IMR-90 (cell line): ENCODE results near the gene NME7. TPM values are rescaled to one million over a fixed set of nuclear protein-coding genes. Genes with fewer than 3 reads are reported as not detected.

Experiments used
- ATAC-seq: fragments of 200-7000 bp; cut with Tn5 transposase; 2 replicates; pipeline ENCODE4 v1.9.1; 2020; ENCODE audit warnings: low read depth, mild to moderate bottlenecking, moderate library complexity
- BruUV-seq: library from RNA; stranded (reverse); fragments of 400-500 nt; replicated peaks from 2 replicates; lab custom pipeline; 2021; lab: Mats Ljungman, UMichigan
- CTCF ChIA-PET: fragments of 300-600 bp; formaldehyde crosslinking; extraction: SDS; loops from one replicate; lab custom pipeline; 2021; ENCODE audit warnings: antibody characterized with exemption; lab: Yijun Ruan, JAX
- POLR2A ChIA-PET: fragments of 300-600 bp; sonication (Branson Sonifier 250); formaldehyde crosslinking; loops from one replicate; lab custom pipeline; 2022; ENCODE audit warnings: antibody characterized with exemption; ENCODE audit not compliant: unreplicated experiment; lab: Charles Lee
- DNase-seq: peaks from one replicate; pipeline ENCODE4 v3.0.0; 2013
- H2AFZ ChIP-seq: replicated peaks from 2 replicates; pipeline ENCODE3; 2013; ENCODE audit warnings: low read length, mild to moderate bottlenecking; ENCODE audit not compliant: poor library complexity
- H2AK5ac ChIP-seq: 2 replicates; pipeline ENCODE4 v1.6.1; 2013; ENCODE audit warnings: low read depth, low read length, inconsistent platforms
- H2AK9ac ChIP-seq: replicated peaks from 2 replicates; pipeline ENCODE3; 2013; ENCODE audit warnings: mild to moderate bottlenecking, low read depth, low read length, moderate library complexity; ENCODE audit not compliant: poor library complexity
- H2BK120ac ChIP-seq: 2 replicates; pipeline ENCODE4 v1.6.1; 2013; ENCODE audit warnings: low read depth, low read length, inconsistent platforms
- H2BK15ac ChIP-seq: 3 replicates; pipeline ENCODE4 v1.6.1; 2013; ENCODE audit warnings: low read depth, low read length, inconsistent platforms
- H2BK20ac ChIP-seq: 2 replicates; pipeline ENCODE4 v1.6.1; 2013; ENCODE audit warnings: low read depth, mild to moderate bottlenecking, inconsistent platforms, low read length, moderate library complexity
- H2BK5ac ChIP-seq: 2 replicates; pipeline ENCODE4 v1.6.1; 2013; ENCODE audit warnings: mild to moderate bottlenecking, low read depth, low read length, inconsistent platforms; ENCODE audit not compliant: poor library complexity, severe bottlenecking
- H3K14ac ChIP-seq: replicated peaks from 2 replicates; pipeline ENCODE4 v1.6.1; 2013; ENCODE audit warnings: low read depth, low read length, inconsistent platforms
- H3K18ac ChIP-seq: 2 replicates; pipeline ENCODE4 v1.6.1; 2013; ENCODE audit warnings: low read depth, low read length, control low read depth
- H3K23ac ChIP-seq: 2 replicates; pipeline ENCODE4 v1.6.1; 2013; ENCODE audit warnings: low read depth, low read length, inconsistent platforms
- H3K27ac ChIP-seq: 2 replicates; pipeline ENCODE4 v1.5.1; 2013; ENCODE audit warnings: mild to moderate bottlenecking, control low read depth, low read length; ENCODE audit not compliant: insufficient read depth
- H3K27me3 ChIP-seq: 2 replicates; pipeline ENCODE4 v1.6.1; 2013; ENCODE audit warnings: low read length; ENCODE audit not compliant: control insufficient read depth, insufficient read depth
- H3K36me3 ChIP-seq: 2 replicates; pipeline ENCODE4 v1.6.1; 2013; ENCODE audit warnings: low read length, mixed read lengths; ENCODE audit not compliant: control insufficient read depth, insufficient read depth
- H3K4ac ChIP-seq: 2 replicates; pipeline ENCODE4 v1.6.1; 2013; ENCODE audit warnings: low read depth, low read length, inconsistent platforms
- H3K4me1 ChIP-seq: 2 replicates; pipeline ENCODE4 v1.6.1; 2013; ENCODE audit warnings: low read length, mixed read lengths; ENCODE audit not compliant: control insufficient read depth, insufficient read depth
- H3K4me2 ChIP-seq: 2 replicates; pipeline ENCODE4 v1.6.1; 2013; ENCODE audit warnings: low read depth, mild to moderate bottlenecking, control low read depth, low read length, moderate library complexity
- H3K4me3 ChIP-seq: 2 replicates; pipeline ENCODE4 v1.5.1; 2013; ENCODE audit warnings: low read depth, mild to moderate bottlenecking, control low read depth, low read length, moderate library complexity; ENCODE audit not compliant: insufficient read depth
- H3K56ac ChIP-seq: 2 replicates; pipeline ENCODE4 v1.6.1; 2013; ENCODE audit warnings: low read length, inconsistent platforms; ENCODE audit not compliant: insufficient read depth; ENCODE audit errors: extremely low read depth
- H3K79me1 ChIP-seq, 2 experiments: 2 replicates each; pipeline ENCODE4 v1.6.1; 2013; ENCODE audit warnings: low read length in 2 of 2, inconsistent platforms in 1 of 2, low read depth in 1 of 2
- H3K9ac ChIP-seq: 2 replicates; pipeline ENCODE4 v1.6.1; 2013; ENCODE audit warnings: low read depth, low read length, control low read depth
- H3K9me1 ChIP-seq: 2 replicates; pipeline ENCODE4 v1.6.1; 2013; ENCODE audit warnings: low read length, inconsistent platforms; ENCODE audit not compliant: insufficient read depth
- H3K9me3 ChIP-seq: 2 replicates; pipeline ENCODE4 v1.6.1; 2013; ENCODE audit warnings: low read length; ENCODE audit not compliant: control insufficient read depth, insufficient read depth
- H4K20me1 ChIP-seq: 2 replicates; pipeline ENCODE4 v1.6.1; 2013; ENCODE audit warnings: low read length, inconsistent platforms; ENCODE audit not compliant: insufficient read depth
- H4K5ac ChIP-seq: 2 replicates; pipeline ENCODE4 v1.6.1; 2013; ENCODE audit warnings: mild to moderate bottlenecking, low read depth, low read length, control low read depth
- H4K8ac ChIP-seq, 2 experiments: 2 replicates each; pipeline ENCODE4 v1.6.1; 2013; ENCODE audit warnings: low read depth in 2 of 2, low read length in 2 of 2, control low read depth in 1 of 2, inconsistent platforms in 1 of 2
- H4K91ac ChIP-seq: 2 replicates; pipeline ENCODE4 v1.6.1; 2013; ENCODE audit warnings: low read depth, low read length, inconsistent platforms; ENCODE audit not compliant: insufficient read depth
- BHLHE40 ChIP-seq: fragments of 150-350 bp; IDR thresholded peaks from 2 replicates; pipeline ENCODE4 v1.6.1; 2016; ENCODE audit warnings: mild to moderate bottlenecking, low read depth, low read length
- CEBPB ChIP-seq: IDR thresholded peaks from 2 replicates; pipeline ENCODE4 v1.6.1; 2012; ENCODE audit warnings: low read depth, low read length, improper control_type of control experiment
- CHD1 ChIP-seq: IDR thresholded peaks from 2 replicates; pipeline ENCODE4 v1.6.1; 2012; ENCODE audit warnings: low read depth, low read length, improper control_type of control experiment
- ELK1 ChIP-seq: fragments of 150-350 bp; IDR thresholded peaks from 2 replicates; pipeline ENCODE4 v1.6.1; 2016; ENCODE audit warnings: low read depth, mild to moderate bottlenecking, low read length, moderate library complexity, borderline replicate concordance
- FOS ChIP-seq: fragments of 150-350 bp; IDR thresholded peaks from 2 replicates; pipeline ENCODE4 v1.6.1; 2016; ENCODE audit warnings: low read depth, low read length
- MAFK ChIP-seq: IDR thresholded peaks from 2 replicates; pipeline ENCODE4 v1.6.1; 2012; ENCODE audit warnings: low read depth, low read length, improper control_type of control experiment
- MAZ ChIP-seq: IDR thresholded peaks from 2 replicates; pipeline ENCODE4 v1.6.1; 2012; ENCODE audit warnings: low read depth, mild to moderate bottlenecking, low read length, improper control_type of control experiment, moderate library complexity, borderline replicate concordance
- MXI1 ChIP-seq: IDR thresholded peaks from 2 replicates; pipeline ENCODE4 v1.6.1; 2012; ENCODE audit warnings: low read depth, mild to moderate bottlenecking, low read length, moderate library complexity, borderline replicate concordance
- POLR2A ChIP-seq: IDR thresholded peaks from 2 replicates; pipeline ENCODE4 v1.6.1; 2012; ENCODE audit warnings: mild to moderate bottlenecking, low read depth, low read length
- RAD21 ChIP-seq: IDR thresholded peaks from 2 replicates; pipeline ENCODE4 v1.6.1; 2012; ENCODE audit warnings: low read length, improper control_type of control experiment
- RCOR1 ChIP-seq: IDR thresholded peaks from 2 replicates; pipeline ENCODE4 v1.6.1; 2012; ENCODE audit warnings: mild to moderate bottlenecking, low read length, improper control_type of control experiment; ENCODE audit not compliant: insufficient replicate concordance
- RFX5 ChIP-seq: IDR thresholded peaks from 2 replicates; pipeline ENCODE4 v1.8.0; 2012; ENCODE audit warnings: low read depth, mild to moderate bottlenecking, low read length, moderate library complexity
- SMC3 ChIP-seq: fragments of 150-350 bp; IDR thresholded peaks from 2 replicates; pipeline ENCODE4 v1.6.1; 2016; ENCODE audit warnings: low read depth, mild to moderate bottlenecking, antibody characterized with exemption, low read length, moderate library complexity
- WGBS, 2 experiments: methylation state at CpG; one replicate each; pipeline versions ENCODE4 v1.1.5 to v1.1.7; 2013; ENCODE audit warnings: missing lambda C conversion rate in 2 of 2; ENCODE audit not compliant: insufficient read length in 1 of 2; ENCODE audit errors: extremely low coverage in 2 of 2; 5-methylcytosine and 5-hydroxymethylcytosine counted together
- dilution Hi-C: fragments of 300-500 bp; cut with HindIII; formaldehyde crosslinking; loops from one replicate; pipeline ENCODE4 v1.14.3; 2018; ENCODE audit warnings: low sequenced_read_pairs; ENCODE audit not compliant: unreplicated experiment
- in situ Hi-C: fragments of 300-500 bp; cut with MboI; formaldehyde crosslinking; loops from 3 replicates; pipeline ENCODE4 v1.14.3; 2019; ENCODE audit warnings: low sequenced_read_pairs, inconsistent platforms, mixed read lengths
- intact Hi-C: fragments of 100-400 bp; cut with micrococcal nuclease; formaldehyde crosslinking; loops from 2 replicates; pipeline ENCODE4 v1.10.0; 2022
- polyA plus RNA-seq, 3 experiments: library from polyadenylated mRNA; depleted of rRNA; stranded (reverse); fragments of >200 nt; gene quantifications; 2 replicates each; pipeline ENCODE4 v1.2.3, GENCODE V29; 2012; ENCODE audit warnings: low replicate concordance in 1 of 3
- total RNA-seq: library from RNA; depleted of rRNA; stranded (reverse); fragments of >200 nt; gene quantifications from 2 replicates; pipeline ENCODE4 v1.2.3, GENCODE V29; 2012
- TF ChIP-seq, protein P1 (sequence below): conservative IDR thresholded peaks from 2 replicates; pipeline ENCODE4 v1.5.1; 2012; ENCODE audit warnings: mild to moderate bottlenecking, low read depth, low read length, improper control_type of control experiment
- TF ChIP-seq, protein P2 (sequence below): fragments of 150-350 bp; IDR thresholded peaks from 2 replicates; pipeline ENCODE4 v1.6.1; 2017; ENCODE audit warnings: mild to moderate bottlenecking, antibody characterized with exemption, low read length, low read depth

NME7 gene
- total and polyA plus RNA-seq, 2 of the 4 experiments (the other 2 are of a cell fraction), result 18.3 to 22.4 TPM

- no peak overlapping the region for H4K5ac ChIP-seq
- H3K4me3 ChIP-seq, result no peak overlapping the region
- H3K4ac ChIP-seq, result no peak overlapping the region
- intact Hi-C loops, result loop anchor here (10.0 kb wide), 1 partner anchor 529 kb away; no protein-coding TSS in a partner anchor
- H3K23ac ChIP-seq, result no peak overlapping the region
- no peak overlapping the region for H2AFZ ChIP-seq
- H3K27me3 ChIP-seq, result no peaks in the 10 kb centered on the region
- no peak overlapping the region for H3K4me2 ChIP-seq
- TF ChIP-seq MXI1, result no peak
- no peak for TF ChIP-seq MAFK
- no peak for TF ChIP-seq BHLHE40
- no peak for TF ChIP-seq CHD1
- TF ChIP-seq, protein P1, sequence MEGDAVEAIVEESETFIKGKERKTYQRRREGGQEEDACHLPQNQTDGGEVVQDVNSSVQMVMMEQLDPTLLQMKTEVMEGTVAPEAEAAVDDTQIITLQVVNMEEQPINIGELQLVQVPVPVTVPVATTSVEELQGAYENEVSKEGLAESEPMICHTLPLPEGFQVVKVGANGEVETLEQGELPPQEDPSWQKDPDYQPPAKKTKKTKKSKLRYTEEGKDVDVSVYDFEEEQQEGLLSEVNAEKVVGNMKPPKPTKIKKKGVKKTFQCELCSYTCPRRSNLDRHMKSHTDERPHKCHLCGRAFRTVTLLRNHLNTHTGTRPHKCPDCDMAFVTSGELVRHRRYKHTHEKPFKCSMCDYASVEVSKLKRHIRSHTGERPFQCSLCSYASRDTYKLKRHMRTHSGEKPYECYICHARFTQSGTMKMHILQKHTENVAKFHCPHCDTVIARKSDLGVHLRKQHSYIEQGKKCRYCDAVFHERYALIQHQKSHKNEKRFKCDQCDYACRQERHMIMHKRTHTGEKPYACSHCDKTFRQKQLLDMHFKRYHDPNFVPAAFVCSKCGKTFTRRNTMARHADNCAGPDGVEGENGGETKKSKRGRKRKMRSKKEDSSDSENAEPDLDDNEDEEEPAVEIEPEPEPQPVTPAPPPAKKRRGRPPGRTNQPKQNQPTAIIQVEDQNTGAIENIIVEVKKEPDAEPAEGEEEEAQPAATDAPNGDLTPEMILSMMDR, result peak; percentile 38
- TF ChIP-seq MAZ, result no peak
- no peak for TF ChIP-seq FOS
- TF ChIP-seq SMC3, result peak; percentile 25; the same call in 1 of the 2 replicates
- no peak for TF ChIP-seq ELK1
- TF ChIP-seq, protein P2, sequence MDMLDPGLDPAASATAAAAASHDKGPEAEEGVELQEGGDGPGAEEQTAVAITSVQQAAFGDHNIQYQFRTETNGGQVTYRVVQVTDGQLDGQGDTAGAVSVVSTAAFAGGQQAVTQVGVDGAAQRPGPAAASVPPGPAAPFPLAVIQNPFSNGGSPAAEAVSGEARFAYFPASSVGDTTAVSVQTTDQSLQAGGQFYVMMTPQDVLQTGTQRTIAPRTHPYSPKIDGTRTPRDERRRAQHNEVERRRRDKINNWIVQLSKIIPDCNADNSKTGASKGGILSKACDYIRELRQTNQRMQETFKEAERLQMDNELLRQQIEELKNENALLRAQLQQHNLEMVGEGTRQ, result no peak
- no peak for TF ChIP-seq RFX5
- TF ChIP-seq CEBPB, result no peak
- TF ChIP-seq RAD21, result peak; percentile 50
- TF ChIP-seq POLR2A, result no peak
- TF ChIP-seq RCOR1, result no peak
- BruUV-seq, result no TSS peak
- H2BK20ac ChIP-seq, result no peak overlapping the region
- dilution Hi-C loops, result no loop called here
- ChIA-PET CTCF (interaction anchor here (1.0 kb wide), 1 partner anchor 214 kb away, joined by 3 read pairs; no protein-coding TSS in a partner anchor), POLR2A (no interaction called here)
- H3K27ac ChIP-seq, result no peak overlapping the region
- H3K18ac ChIP-seq, result no peak overlapping the region
- H3K4me1 ChIP-seq, result no peaks in the 10 kb centered on the region
- H3K9me1 ChIP-seq, result no peaks in the 10 kb centered on the region
- no peak overlapping the region for H3K9ac ChIP-seq
- H3K79me1 ChIP-seq, result no peaks in the 10 kb centered on the region; a peak in 1 of 4 replicates
- H3K9me3 ChIP-seq, result no peaks in the 10 kb centered on the region
- no CpG with 5 or more reads among the region's 2 CpGs for WGBS, 2 experiments
- H2AK5ac ChIP-seq, result no peak overlapping the region
- peaks cover 3% of the 10 kb centered on the region; the same call in 1 of the 2 replicates for H3K36me3 ChIP-seq
- H3K14ac ChIP-seq, result no peak overlapping the region
- no peak overlapping the region for H2BK15ac ChIP-seq
- DNase-seq (no peak), ATAC-seq (peak; percentile 24; the same call in 1 of the 2 replicates)
- H2AK9ac ChIP-seq, result no peak overlapping the region
- no peak overlapping the region for H2BK5ac ChIP-seq
- H4K20me1 ChIP-seq, result no peaks in the 10 kb centered on the region
- no peak overlapping the region for H4K91ac ChIP-seq
- in situ Hi-C loops, result no loop called here
- H3K56ac ChIP-seq, result no peak overlapping the region
- no peak overlapping the region for H2BK120ac ChIP-seq
- no peak overlapping the region for H4K8ac ChIP-seq
These were observed 233.6 kb downstream of the NME7 start for GRCh38 chr1:169133801-169134502.
